ENCODE results near the gene SSR4.
A peak's percentile ranks its signal among the peaks of the same experiment; 100 is the strongest.

The SSR4 gene

GRCh38 chrX:153831429-153832150, 37.1 kb downstream of the SSR4 start:
- no peak for DNase-seq

- DNase-seq: peak; percentile 56
Measured at GRCh38 chrX:153832728-153833127, 38.3 kb downstream of the SSR4 start.

- DNase-seq: no peak
Measured at GRCh38 chrX:153836921-153837320, 42.5 kb downstream of the SSR4 start.

- no peak for DNase-seq
Measured at GRCh38 chrX:153844509-153845082, 50.1 kb downstream of the SSR4 start.

GRCh38 chrX:153845195-153845594, 50.7 kb downstream of the SSR4 start:
- no peak for DNase-seq

- DNase-seq: no peak
Measured at GRCh38 chrX:153845842-153846241, 51.4 kb downstream of the SSR4 start.
